GM13976 (cell line): ENCODE results near the gene TBX2.

Source experiments
- DNase-seq: peaks from one replicate; pipeline ENCODE4 v3.0.0; 2012; ENCODE audit warnings: low spot score
- CTCF ChIP-seq: IDR thresholded peaks from 2 replicates; pipeline ENCODE4 v1.5.1; 2012; ENCODE audit warnings: borderline replicate concordance, mild to moderate bottlenecking; ENCODE audit not compliant: insufficient read depth; ENCODE audit errors: extremely low read depth, missing control alignments, control extremely low read depth
- in situ Hi-C: fragments of 300-500 bp; cut with MboI; formaldehyde crosslinking; loops from one replicate; pipeline ENCODE4 v1.12.0; 2022; ENCODE audit warnings: low sequenced_read_pairs, mixed read lengths, inconsistent platforms; ENCODE audit not compliant: unreplicated experiment

Gene TBX2

DNA sequence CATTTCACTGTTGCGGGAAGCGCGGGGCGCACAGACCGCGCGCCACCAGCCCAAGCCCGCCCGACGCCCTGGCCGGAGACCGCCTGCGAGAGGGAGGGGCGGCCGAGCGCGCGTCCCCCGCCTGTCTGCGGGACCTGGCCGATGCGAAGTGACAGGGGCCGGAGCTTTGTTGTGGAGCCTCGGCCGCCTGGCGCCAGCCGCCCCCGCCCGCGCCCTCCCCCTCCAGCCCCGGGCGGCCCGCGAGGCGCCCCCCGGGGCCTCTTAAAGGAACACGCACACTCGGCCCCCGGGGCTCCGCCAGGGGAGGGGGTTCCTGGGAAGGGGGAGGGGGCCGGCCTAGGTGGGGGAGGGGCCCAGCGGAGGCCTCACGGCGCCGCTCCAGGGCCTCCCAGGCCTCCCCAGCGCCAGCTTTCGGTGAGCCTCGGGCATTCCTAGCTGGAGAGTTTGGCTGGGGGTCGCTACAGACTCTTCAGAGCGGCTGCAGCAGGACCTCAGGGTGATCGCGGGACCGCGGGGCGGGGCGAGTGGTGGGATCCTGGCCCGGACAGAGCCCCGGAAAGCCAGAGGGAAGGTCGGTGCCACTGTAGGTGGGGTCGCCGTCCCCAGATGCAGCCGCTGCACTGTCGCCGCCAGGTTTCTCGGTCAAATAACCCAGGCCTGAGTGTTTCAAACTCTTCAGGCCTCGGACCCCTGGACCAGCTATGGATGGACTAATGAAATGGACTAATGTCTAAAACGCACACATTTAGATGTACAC, 2.4 kb upstream of the TBX2 start:
- in situ Hi-C loops: no loop called here
- no peak for DNase-seq
- TF ChIP-seq CTCF: no peak

DNA sequence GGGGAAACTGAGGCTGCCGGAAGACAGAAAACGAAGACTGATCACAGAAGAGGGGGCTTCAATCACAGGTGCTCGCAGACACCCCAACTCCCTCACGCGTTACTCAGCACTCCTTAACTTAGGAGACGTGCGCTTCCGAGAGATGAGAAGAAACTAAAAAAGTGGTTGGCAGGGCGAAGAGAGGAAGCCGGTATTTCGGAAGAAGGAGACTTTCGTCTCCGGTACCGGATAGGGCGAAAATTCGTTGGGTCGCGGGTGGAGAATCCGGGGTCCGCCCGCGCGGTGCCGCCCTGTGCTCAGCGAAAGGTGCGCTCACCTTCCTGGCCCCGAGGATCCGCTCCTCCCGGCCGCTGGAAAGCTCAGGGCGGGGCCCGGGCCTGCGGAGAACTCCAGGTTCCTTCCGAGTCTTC, 917 bp upstream of the TBX2 start:
- DNase-seq: no peak
- no peak for TF ChIP-seq CTCF
- in situ Hi-C loops: no loop called here

- no peak for TF ChIP-seq CTCF
- DNase-seq: no peak
- in situ Hi-C loops: loop anchor here (25.0 kb wide), 1 partner anchor 437 kb away; no protein-coding TSS in a partner anchor
Observed at GRCh38 chr17:61400066-61400716, 548 bp downstream of the TBX2 start.

- no peak for TF ChIP-seq CTCF
- DNase-seq: no peak
- in situ Hi-C loops: loop anchor here (25.0 kb wide), 1 partner anchor 436 kb away; no protein-coding TSS in a partner anchor
Observed at GRCh38 chr17:61400717-61401388, 1.2 kb downstream of the TBX2 start.

GRCh38 chr17:61401389-61402072, 1.9 kb downstream of the TBX2 start:
- TF ChIP-seq CTCF: no peak
- in situ Hi-C loops: loop anchor here (25.0 kb wide), 1 partner anchor 436 kb away; no protein-coding TSS in a partner anchor
- DNase-seq: no peak

- no peak for TF ChIP-seq CTCF
- no peak for DNase-seq
- in situ Hi-C loops: loop anchor here (25.0 kb wide), 1 partner anchor 435 kb away; no protein-coding TSS in a partner anchor
Observed at GRCh38 chr17:61402073-61402541, 2.5 kb downstream of the TBX2 start.
